Dermis blood vessel endothelial cell (primary cell): Measurements from ENCODE around the gene HNRNPCL4. TPM values are rescaled to one million over a fixed set of nuclear protein-coding genes. Genes with fewer than 3 reads are reported as not detected.
"Not testable (repeated sequence)": the region's sequence is repeated elsewhere in the genome, so short reads cannot be mapped to it uniquely, and the experiment has no call there.

Source experiments
- DNase-seq: peaks from one replicate; pipeline ENCODE4 v3.0.0; 2010
- total RNA-seq: library from RNA; depleted of rRNA; stranded (reverse); fragments of >200 nt; gene quantifications from 2 replicates; pipeline ENCODE4 v1.2.3, GENCODE V29; 2014

HNRNPCL4 gene
- not detected in 2 replicates for total RNA-seq

GRCh38 chr1:13165531-13165930 lies at the start of gene HNRNPCL4:
Gene HNRNPCL4 (minus strand): TSS chr1:13165631. CDS start chr1:13165467, 164 bp downstream.
- DNase-seq = not testable (repeated sequence)

- not testable (repeated sequence) for DNase-seq
These were observed 43.3 kb upstream of the HNRNPCL4 start for GRCh38 chr1:13208712-13209111.

- not testable (repeated sequence) for DNase-seq
These were observed 35.9 kb upstream of the HNRNPCL4 start, which contains the start of gene PRAMEF13 for GRCh38 chr1:13201309-13201708. Gene PRAMEF13 (minus strand): TSS chr1:13201409. CDS start chr1:13199589, 1,820 bp downstream.

GRCh38 chr1:13171548-13171947 lies 6.1 kb upstream of the HNRNPCL4 start, which contains the start of gene PRAMEF9:
Gene PRAMEF9 (plus strand): TSS chr1:13171848. CDS start chr1:13175281, 3,433 bp downstream.
- not testable (repeated sequence) for DNase-seq

- DNase-seq = not testable (repeated sequence)
These were observed 9.5 kb downstream of the HNRNPCL4 start, which contains the start of gene PRAMEF26 for GRCh38 chr1:13155909-13156308. Gene PRAMEF26 (minus strand): TSS chr1:13156009. CDS start chr1:13153095, 2,914 bp downstream.

GRCh38 chr1:13116754-13117153 lies 48.7 kb downstream of the HNRNPCL4 start, which contains the start of gene HNRNPCL2:
Gene HNRNPCL2 (minus strand): TSS chr1:13116854. CDS start chr1:13116400, 454 bp downstream.
- DNase-seq = not testable (repeated sequence)

Other genes with a start within 250 kb of the HNRNPCL4 start
- not detected in 2 replicates for gene PRAMEF7, start 249.0 kb downstream of the HNRNPCL4 start, total RNA-seq
- gene PRAMEF6, start 218.1 kb downstream of the HNRNPCL4 start, total RNA-seq = not detected in 2 replicates
- not detected in 2 replicates for gene PRAMEF27, start 109.1 kb downstream of the HNRNPCL4 start, total RNA-seq
- gene HNRNPCL3, start 104.9 kb downstream of the HNRNPCL4 start, total RNA-seq = not detected in 2 replicates
- gene PRAMEF25, start 94.9 kb downstream of the HNRNPCL4 start, total RNA-seq = not detected in 2 replicates
- not detected in 2 replicates for gene HNRNPCL2, start 48.8 kb downstream of the HNRNPCL4 start, total RNA-seq
- not detected in 2 replicates for gene PRAMEF26, start 9.6 kb downstream of the HNRNPCL4 start, total RNA-seq
- gene PRAMEF9, start 6.2 kb upstream of the HNRNPCL4 start, total RNA-seq = not detected in 2 replicates
- gene PRAMEF13, start 35.8 kb upstream of the HNRNPCL4 start, total RNA-seq = not detected in 2 replicates
- not detected in 2 replicates for gene PRAMEF18, start 60.5 kb upstream of the HNRNPCL4 start, total RNA-seq
- not detected in 2 replicates for gene PRAMEF5, start 88.6 kb upstream of the HNRNPCL4 start, total RNA-seq
- gene PRAMEF8, start 119.5 kb upstream of the HNRNPCL4 start, total RNA-seq = not detected in 2 replicates
- not detected in 2 replicates for gene PRAMEF33, start 137.9 kb upstream of the HNRNPCL4 start, total RNA-seq
- gene PRAMEF15, start 149.9 kb upstream of the HNRNPCL4 start, total RNA-seq = not detected in 2 replicates
- gene PRAMEF14, start 181.5 kb upstream of the HNRNPCL4 start, total RNA-seq = not detected in 2 replicates
- not detected in 2 replicates for gene PRAMEF19, start 206.3 kb upstream of the HNRNPCL4 start, total RNA-seq
- not detected in 2 replicates for gene PRAMEF17, start 224.0 kb upstream of the HNRNPCL4 start, total RNA-seq
- not detected in 2 replicates for gene PRAMEF20, start 244.8 kb upstream of the HNRNPCL4 start, total RNA-seq